WTC11 (cell line): ENCODE measurements around the gene NTNG2. TPM values are rescaled to one million over a fixed set of nuclear protein-coding genes. Genes with fewer than 3 reads are reported as not detected.

Source experiments
- ATAC-seq: fragments of 200-7000 bp; cut with Tn5 transposase; 2 replicates; pipeline ENCODE4 v1.10.0; 2021; ENCODE audit warnings: mild to moderate bottlenecking, moderate library complexity
- CTCF ChIA-PET: fragments of 300-600 bp; sonication (Branson Sonifier 250); formaldehyde crosslinking; loops from one replicate; lab custom pipeline; 2021; ENCODE audit warnings: antibody characterized with exemption; lab: Charles Lee
- POLR2A ChIA-PET: fragments of 350-600 bp; sonication (Branson Sonifier 250); formaldehyde crosslinking; loops from one replicate; lab custom pipeline; 2021; ENCODE audit warnings: antibody characterized with exemption; lab: Charles Lee
- DNase-seq: peaks from one replicate; pipeline ENCODE4 v3.0.0; 2021; ENCODE audit warnings: low spot score
- H3K27ac Mint-ChIP-seq: 2 replicates; pipeline ENCODE4 v1.8.0; 2021; ENCODE audit warnings: mixed read lengths
- H3K27me3 Mint-ChIP-seq: 2 replicates; pipeline ENCODE4 v1.8.0; 2021; ENCODE audit warnings: low read depth, mild to moderate bottlenecking, moderate library complexity, mixed read lengths
- H3K36me3 Mint-ChIP-seq: 2 replicates; pipeline ENCODE4 v1.8.0; 2021; ENCODE audit warnings: mixed read lengths
- H3K4me1 Mint-ChIP-seq: 2 replicates; pipeline ENCODE4 v1.8.0; 2022; ENCODE audit warnings: mixed read lengths
- H3K4me3 Mint-ChIP-seq: 2 replicates; pipeline ENCODE4 v1.8.0; 2021; ENCODE audit warnings: mild to moderate bottlenecking, moderate library complexity, mixed read lengths
- H3K9me3 Mint-ChIP-seq: 2 replicates; pipeline ENCODE4 v1.8.0; 2021; ENCODE audit warnings: mixed read lengths
- ATF2 ChIP-seq: sonication (generic); formaldehyde crosslinking; IDR thresholded peaks from 2 replicates; pipeline ENCODE4 v1.8.1; 2022; ENCODE audit warnings: low read depth, missing genetic modification reagents, borderline replicate concordance
- CREM ChIP-seq: sonication (generic); formaldehyde crosslinking; IDR thresholded peaks from 2 replicates; pipeline ENCODE4 v1.8.1; 2022; ENCODE audit warnings: mild to moderate bottlenecking, missing genetic modification reagents, moderate library complexity
- HMGXB4 ChIP-seq: sonication (generic); formaldehyde crosslinking; IDR thresholded peaks from 2 replicates; pipeline ENCODE4 v1.8.1; 2023; ENCODE audit warnings: mild to moderate bottlenecking, moderate library complexity, missing genetic modification reagents
- KAT7 ChIP-seq: sonication (generic); formaldehyde crosslinking; IDR thresholded peaks from 2 replicates; pipeline ENCODE4 v1.8.1; 2023; ENCODE audit warnings: missing genetic modification reagents, mild to moderate bottlenecking, borderline replicate concordance
- NR2C2 ChIP-seq: sonication (generic); formaldehyde crosslinking; IDR thresholded peaks from 2 replicates; pipeline ENCODE4 v1.8.0; 2022; ENCODE audit warnings: mild to moderate bottlenecking, missing genetic modification reagents
- USF2 ChIP-seq: sonication (generic); formaldehyde crosslinking; IDR thresholded peaks from 2 replicates; pipeline ENCODE4 v1.8.1; 2023; ENCODE audit warnings: mild to moderate bottlenecking, missing genetic modification reagents, moderate library complexity
- ZNF396 ChIP-seq: fragments of 250-450 bp; sonication (Bioruptor Pico); IDR thresholded peaks from 2 replicates; pipeline ENCODE4 v1.8.0; 2021; ENCODE audit warnings: mild to moderate bottlenecking, moderate library complexity, borderline replicate concordance
- total RNA-seq: library from RNA; stranded (reverse); gene quantifications from 3 replicates; pipeline ENCODE4 v1.2.3, GENCODE V29; 2021
- TF ChIP-seq, protein P1 (sequence below): fragments of 200-600 bp; IDR thresholded peaks from 2 replicates; pipeline ENCODE4 v1.8.0; 2022; ENCODE audit warnings: antibody characterized with exemption

Gene NTNG2
- total RNA-seq, 1 experiment from 2014 or later = 3.1 TPM

DNA sequence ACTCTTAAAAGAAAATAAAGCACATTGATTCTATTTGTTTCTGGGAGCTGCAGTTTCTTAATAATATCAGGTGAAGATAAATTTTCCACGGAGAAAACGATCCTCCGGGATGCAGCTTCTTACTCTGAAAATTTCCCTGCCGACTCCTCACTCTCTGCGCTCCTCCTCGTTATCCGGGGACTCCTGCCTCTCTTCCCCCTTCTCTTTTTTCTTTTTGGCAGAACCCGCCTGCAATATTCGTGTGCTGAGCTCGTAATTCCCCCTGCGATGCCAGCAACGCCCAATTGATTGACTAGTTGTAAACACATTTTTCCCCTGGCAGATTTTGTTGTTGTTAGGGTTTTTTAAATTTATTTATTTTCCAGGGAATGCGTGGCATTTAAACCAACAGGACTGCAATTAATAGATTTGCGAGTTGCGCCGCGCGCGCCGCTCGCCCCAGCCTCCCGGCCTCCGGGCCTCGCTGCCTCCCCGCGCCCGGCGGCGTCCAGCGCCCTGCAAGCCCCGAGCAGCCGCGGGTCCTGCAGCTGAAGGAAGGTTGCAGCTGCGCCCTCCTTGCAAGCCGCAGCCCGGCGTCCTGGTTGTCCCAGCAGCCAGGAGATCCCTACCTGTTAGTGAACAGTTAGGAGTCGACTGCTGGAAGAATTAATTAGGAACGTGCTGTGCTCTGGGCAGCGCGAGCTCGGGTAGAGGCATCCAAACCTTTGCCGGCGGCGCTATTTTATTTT, 2.2 kb downstream of the NTNG2 start:
- Mint-ChIP-seq H3K4me1 (peaks cover 21% of the 10 kb centered on the region), H3K36me3 (no peaks in the 10 kb centered on the region), H3K27me3 (peaks cover 69% of the 10 kb centered on the region), H3K4me3 (peak overlapping the region; percentile 63), H3K27ac (no peak overlapping the region), H3K9me3 (no peaks in the 10 kb centered on the region)
- DNase-seq = no peak
- POLR2A ChIA-PET = interaction anchor here (1.2 to 1.3 kb wide), 2 partner anchors 9 to 77 kb away, joined by 5 read pairs; no protein-coding TSS in a partner anchor
- no peak for TF ChIP-seq KAT7
- CTCF ChIA-PET = interaction anchor here (1.1 to 3.8 kb wide), 12 partner anchors 9 to 409 kb away, joined by 3 to 25 read pairs (median 5); no protein-coding TSS in a partner anchor
- no peak for ATAC-seq

DNA sequence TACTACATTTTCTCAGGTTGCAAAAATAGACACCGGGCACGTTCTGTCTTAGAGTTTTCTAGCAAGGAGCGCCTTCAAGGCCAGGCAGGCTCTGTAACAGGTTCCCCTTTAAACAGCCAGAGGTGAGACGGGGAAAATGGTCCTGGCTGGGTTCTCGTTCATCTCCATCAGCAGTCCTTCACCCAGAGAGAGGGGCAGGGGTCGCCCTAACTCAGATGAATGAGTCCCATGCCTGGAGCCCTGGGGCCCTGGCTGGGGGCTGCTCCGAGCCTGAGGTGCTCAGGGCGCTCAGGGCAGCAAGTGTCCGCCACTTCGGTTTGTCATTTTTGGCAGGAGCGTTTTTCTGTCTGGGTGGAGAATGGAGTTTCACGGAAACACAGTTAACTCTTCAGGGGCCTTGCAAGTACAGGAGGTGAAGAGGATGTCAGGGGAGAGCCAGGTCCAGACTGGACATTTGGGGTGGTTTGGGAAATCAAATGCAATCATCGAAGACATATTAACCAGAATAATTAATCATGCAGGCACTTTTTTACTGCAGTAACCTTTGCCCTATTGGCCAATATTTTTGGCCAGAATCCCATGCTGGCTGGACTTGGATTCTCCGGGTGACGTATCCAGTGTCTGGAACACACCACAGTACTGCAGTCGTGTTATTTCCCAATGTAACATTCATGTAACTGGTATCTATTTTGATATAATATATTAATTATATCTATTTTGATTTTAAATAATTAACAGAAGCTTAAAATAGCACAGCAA, 2.9 kb downstream of the NTNG2 start:
- peaks cover 62% of the 10 kb centered on the region for H3K27me3 Mint-ChIP-seq
- ATAC-seq = no peak

GRCh38 chr9:132166599-132166998, 4.7 kb downstream of the NTNG2 start:
- Mint-ChIP-seq H3K9me3 (no peaks in the 10 kb centered on the region), H3K4me3 (no peak overlapping the region), H3K4me1 (peaks cover 27% of the 10 kb centered on the region), H3K27ac (no peak overlapping the region), H3K27me3 (peaks cover 47% of the 10 kb centered on the region), H3K36me3 (no peaks in the 10 kb centered on the region)
- POLR2A ChIA-PET = no interaction called here
- CTCF ChIA-PET = interaction anchor here (0.8 to 9.4 kb wide), 17 partner anchors 16 to 412 kb away, joined by 3 to 343 read pairs (median 5); no protein-coding TSS in a partner anchor
- peak; percentile 75 for ATAC-seq
- peak; percentile 68 for DNase-seq
- TF ChIP-seq ZNF396 (no peak), CREM (no peak), NR2C2 (CRISPR knock-in tag) (no peak)
- TF ChIP-seq, protein P1, sequence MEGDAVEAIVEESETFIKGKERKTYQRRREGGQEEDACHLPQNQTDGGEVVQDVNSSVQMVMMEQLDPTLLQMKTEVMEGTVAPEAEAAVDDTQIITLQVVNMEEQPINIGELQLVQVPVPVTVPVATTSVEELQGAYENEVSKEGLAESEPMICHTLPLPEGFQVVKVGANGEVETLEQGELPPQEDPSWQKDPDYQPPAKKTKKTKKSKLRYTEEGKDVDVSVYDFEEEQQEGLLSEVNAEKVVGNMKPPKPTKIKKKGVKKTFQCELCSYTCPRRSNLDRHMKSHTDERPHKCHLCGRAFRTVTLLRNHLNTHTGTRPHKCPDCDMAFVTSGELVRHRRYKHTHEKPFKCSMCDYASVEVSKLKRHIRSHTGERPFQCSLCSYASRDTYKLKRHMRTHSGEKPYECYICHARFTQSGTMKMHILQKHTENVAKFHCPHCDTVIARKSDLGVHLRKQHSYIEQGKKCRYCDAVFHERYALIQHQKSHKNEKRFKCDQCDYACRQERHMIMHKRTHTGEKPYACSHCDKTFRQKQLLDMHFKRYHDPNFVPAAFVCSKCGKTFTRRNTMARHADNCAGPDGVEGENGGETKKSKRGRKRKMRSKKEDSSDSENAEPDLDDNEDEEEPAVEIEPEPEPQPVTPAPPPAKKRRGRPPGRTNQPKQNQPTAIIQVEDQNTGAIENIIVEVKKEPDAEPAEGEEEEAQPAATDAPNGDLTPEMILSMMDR = peak; percentile 17; the same call in 1 of the 2 replicates
- TF ChIP-seq, all 79 proteins: peak for 1

More for the DNA sequence above, 2.9 kb downstream of the NTNG2 start:
- POLR2A ChIA-PET = no interaction called here
- no peak for DNase-seq
- Mint-ChIP-seq H3K4me1 (peaks cover 24% of the 10 kb centered on the region), H3K9me3 (no peaks in the 10 kb centered on the region), H3K27ac (no peak overlapping the region), H3K4me3 (peak overlapping the region; percentile 27), H3K36me3 (no peaks in the 10 kb centered on the region)
- no peak for TF ChIP-seq HMGXB4 (CRISPR knock-in tag)
- CTCF ChIA-PET = interaction anchor here (1.1 to 3.8 kb wide), 6 partner anchors 17 to 88 kb away, joined by 3 to 25 read pairs (median 7); no protein-coding TSS in a partner anchor

DNA sequence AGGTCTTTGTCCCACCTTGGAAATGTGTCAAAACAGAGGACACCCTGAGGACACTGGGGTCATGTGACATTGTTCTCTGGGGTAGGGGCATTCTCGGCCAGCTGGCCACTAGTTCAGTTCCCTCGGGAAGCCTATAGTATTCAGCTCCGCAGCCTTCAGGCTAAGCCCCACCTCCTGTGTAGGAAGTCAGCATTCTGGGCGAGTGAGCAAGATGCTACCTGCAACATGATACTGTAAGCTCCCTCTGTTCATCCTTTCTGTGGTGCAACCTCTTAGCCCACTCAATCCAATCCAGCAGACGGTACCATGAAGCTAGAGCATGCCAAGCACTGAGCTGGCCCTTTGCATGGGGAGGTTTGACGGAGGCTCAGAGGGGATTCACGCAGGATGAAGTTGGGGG, 5.3 kb downstream of the NTNG2 start:
- Mint-ChIP-seq H3K27ac (no peak overlapping the region), H3K9me3 (no peaks in the 10 kb centered on the region), H3K36me3 (no peaks in the 10 kb centered on the region), H3K4me1 (peaks cover 27% of the 10 kb centered on the region), H3K4me3 (no peak overlapping the region), H3K27me3 (peaks cover 45% of the 10 kb centered on the region)
- ChIA-PET POLR2A (no interaction called here), CTCF (interaction anchor here (0.6 to 9.4 kb wide), 25 partner anchors 16 to 413 kb away, joined by 3 to 343 read pairs (median 4); no protein-coding TSS in a partner anchor)
- TF ChIP-seq USF2 (CRISPR knock-in tag) (peak; percentile 37; the same call in 1 of the 2 replicates), ATF2 (CRISPR knock-in tag) (no peak)
- DNase-seq = no peak
- no peak for ATAC-seq
